Measurements from ENCODE around the gene SPRED2.
"Not testable (repeated sequence)": the region's sequence is repeated elsewhere in the genome, so short reads cannot be mapped to it uniquely, and the experiment has no call there.

SPRED2 gene

DNA sequence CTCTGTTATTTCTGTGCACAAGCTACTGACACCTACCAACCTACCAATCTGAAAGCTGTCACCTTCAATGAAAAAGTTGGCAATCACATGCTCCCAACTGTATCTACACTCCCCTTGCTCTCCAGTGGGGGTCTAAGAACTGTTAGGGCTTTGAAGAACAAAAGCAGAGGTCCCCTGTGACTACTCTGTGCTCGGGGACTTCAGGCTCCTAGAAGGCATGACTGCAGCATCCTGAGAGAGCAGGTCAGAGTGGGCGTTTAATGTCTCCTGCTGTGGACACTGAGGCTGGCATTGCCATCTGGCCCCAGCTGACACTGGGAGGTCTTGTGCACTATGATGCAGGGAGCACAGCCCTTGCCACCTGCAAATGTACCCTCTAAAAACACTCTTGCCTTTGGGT is 111.5 kb downstream of the SPRED2 start:
- Histone ChIP-seq H3K4me3 (ENCODE audit: low read depth, low read length) (no peak overlapping the region), H3K9me3 (ENCODE audit: control insufficient read depth, low read length) (no peaks in the 10 kb centered on the region), H2AFZ (no peak overlapping the region), H3K79me2 (peaks cover 3% of the 10 kb centered on the region), H3K4me2 (ENCODE audit: low read length) (no peak overlapping the region), H3K27me3 (ENCODE audit: control insufficient read depth, insufficient read depth, low read length) (no peaks in the 10 kb centered on the region), H3K36me3 (ENCODE audit: control insufficient read depth, insufficient read depth, low read length) (no peaks in the 10 kb centered on the region), H3K4me1 (no peaks in the 10 kb centered on the region), H3K27ac (no peak overlapping the region), H3K9ac (no peak overlapping the region)
- TF ChIP-seq CTCF (IDR thresholded peaks at IDR 0.05) = no peak

DNA sequence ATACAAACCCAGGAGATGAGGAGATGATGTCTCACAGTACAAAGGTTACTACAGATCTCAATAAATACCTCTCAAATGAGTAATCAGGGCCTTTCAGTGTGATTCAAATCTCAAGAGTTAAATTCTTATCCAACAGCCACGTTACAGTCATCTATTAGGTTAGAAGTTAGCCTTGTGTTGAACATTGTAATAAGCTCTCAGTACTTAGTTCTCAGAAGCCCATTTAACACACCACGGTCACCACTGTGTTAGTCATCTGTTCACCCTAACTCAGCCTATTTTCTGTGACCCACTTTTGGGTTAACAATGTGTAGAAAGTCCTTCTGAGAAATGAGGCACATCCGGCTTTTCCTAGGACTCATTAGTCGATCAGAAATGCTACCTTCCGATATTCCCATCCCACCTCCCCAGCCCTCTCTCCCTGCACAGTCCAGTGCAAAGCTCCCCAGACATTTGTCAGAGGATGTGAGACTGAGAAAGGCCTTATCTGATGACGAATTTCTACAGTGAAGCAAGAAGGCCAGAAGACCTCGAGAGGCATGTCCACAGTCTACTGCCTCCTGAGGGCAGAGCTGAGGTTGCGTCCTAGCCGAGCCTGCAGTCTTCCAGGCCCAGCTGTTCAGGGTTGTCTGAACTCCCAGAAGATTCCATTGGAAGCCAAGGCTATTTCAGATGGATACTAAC is 112.2 kb downstream of the SPRED2 start:
- Histone ChIP-seq H2AFZ (no peak overlapping the region), H3K27me3 (ENCODE audit: control insufficient read depth, insufficient read depth, low read length) (no peaks in the 10 kb centered on the region), H3K9ac (no peak overlapping the region), H3K4me1 (no peaks in the 10 kb centered on the region), H3K4me2 (ENCODE audit: low read length) (no peak overlapping the region), H3K79me2 (peaks cover 3% of the 10 kb centered on the region), H3K4me3 (ENCODE audit: low read depth, low read length) (no peak overlapping the region), H3K27ac (no peak overlapping the region), H3K36me3 (ENCODE audit: control insufficient read depth, insufficient read depth, low read length) (no peaks in the 10 kb centered on the region), H3K9me3 (ENCODE audit: control insufficient read depth, low read length) (no peaks in the 10 kb centered on the region)
- no peak for TF ChIP-seq CTCF (IDR thresholded peaks at IDR 0.05)

- Histone ChIP-seq H3K9ac (no peak overlapping the region), H3K4me2 (ENCODE audit: low read length) (no peak overlapping the region), H2AFZ (no peak overlapping the region), H3K36me3 (ENCODE audit: control insufficient read depth, insufficient read depth, low read length) (no peaks in the 10 kb centered on the region), H3K79me2 (peaks cover 3% of the 10 kb centered on the region), H3K4me1 (no peaks in the 10 kb centered on the region), H3K9me3 (ENCODE audit: control insufficient read depth, low read length) (no peaks in the 10 kb centered on the region), H3K27ac (no peak overlapping the region), H3K27me3 (ENCODE audit: control insufficient read depth, insufficient read depth, low read length) (no peaks in the 10 kb centered on the region), H3K4me3 (ENCODE audit: low read depth, low read length) (no peak overlapping the region)
- no peak for TF ChIP-seq CTCF (IDR thresholded peaks at IDR 0.05)
These were observed 112.7 kb downstream of the SPRED2 start for GRCh38 chr2:65319674-65320041.

- Histone ChIP-seq H2AFZ (no peak overlapping the region), H3K4me1 (no peaks in the 10 kb centered on the region), H3K79me2 (peaks cover 3% of the 10 kb centered on the region), H3K9ac (no peak overlapping the region), H3K36me3 (ENCODE audit: control insufficient read depth, insufficient read depth, low read length) (no peaks in the 10 kb centered on the region), H3K4me3 (ENCODE audit: low read depth, low read length) (no peak overlapping the region), H3K27ac (no peak overlapping the region), H3K27me3 (ENCODE audit: control insufficient read depth, insufficient read depth, low read length) (no peaks in the 10 kb centered on the region), H3K9me3 (ENCODE audit: control insufficient read depth, low read length) (no peaks in the 10 kb centered on the region), H3K4me2 (ENCODE audit: low read length) (no peak overlapping the region)
- TF ChIP-seq CTCF (IDR thresholded peaks at IDR 0.05) = no peak
These were observed 113.2 kb downstream of the SPRED2 start for GRCh38 chr2:65319072-65319673.

GRCh38 chr2:65317841-65318240 is 114.6 kb downstream of the SPRED2 start:
- no peak overlapping the region for H2AFZ ChIP-seq
- peaks cover 3% of the 10 kb centered on the region for H3K79me2 ChIP-seq
- H3K27ac ChIP-seq = no peak overlapping the region
- TF ChIP-seq CTCF (IDR thresholded peaks at IDR 0.05) = no peak
- no peak overlapping the region for H3K4me3 ChIP-seq (ENCODE audit: low read depth, low read length)
- H3K4me1 ChIP-seq = no peaks in the 10 kb centered on the region
- no peaks in the 10 kb centered on the region for H3K36me3 ChIP-seq (ENCODE audit: control insufficient read depth, insufficient read depth, low read length)
- H3K4me2 ChIP-seq (ENCODE audit: low read length) = no peak overlapping the region
- no peaks in the 10 kb centered on the region for H3K27me3 ChIP-seq (ENCODE audit: control insufficient read depth, insufficient read depth, low read length)
- H3K9me3 ChIP-seq (ENCODE audit: control insufficient read depth, low read length) = no peaks in the 10 kb centered on the region
- no peak overlapping the region for H3K9ac ChIP-seq

DNA sequence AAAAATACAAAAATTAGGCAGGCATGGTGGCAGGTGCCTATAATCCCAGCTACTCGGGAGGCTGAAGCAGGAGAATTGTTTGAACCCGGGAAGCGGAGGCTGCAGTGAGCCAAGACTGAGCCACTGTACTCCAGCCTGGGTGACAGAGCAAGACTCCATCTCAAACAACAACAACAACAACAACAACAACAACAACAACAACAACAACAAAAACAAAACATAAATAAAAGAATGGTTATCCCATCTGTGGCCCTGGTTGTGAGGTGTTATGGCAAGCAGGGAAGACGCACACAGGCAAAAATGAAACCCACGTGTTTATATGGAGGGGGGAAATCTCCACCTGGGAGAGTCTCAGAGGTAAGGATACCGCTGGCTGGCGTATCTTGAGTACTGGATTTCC is 115.0 kb downstream of the SPRED2 start:
- not testable (repeated sequence) for H3K9ac ChIP-seq; H3K4me3 ChIP-seq (ENCODE audit: low read depth, low read length); H3K27me3 ChIP-seq (ENCODE audit: control insufficient read depth, insufficient read depth, low read length); H3K79me2 ChIP-seq; H3K36me3 ChIP-seq (ENCODE audit: control insufficient read depth, insufficient read depth, low read length); H3K9me3 ChIP-seq (ENCODE audit: control insufficient read depth, low read length); H3K4me2 ChIP-seq (ENCODE audit: low read length); H2AFZ ChIP-seq; H3K4me1 ChIP-seq; H3K27ac ChIP-seq

Data from parathyroid adenoma (tissue), 2 donors.